8988T (cell line): ENCODE results near the gene PRODH2.

Experiments
- DNase-seq: peaks from one replicate; pipeline ENCODE4 v3.0.0; 2011

PRODH2 gene, protein sequence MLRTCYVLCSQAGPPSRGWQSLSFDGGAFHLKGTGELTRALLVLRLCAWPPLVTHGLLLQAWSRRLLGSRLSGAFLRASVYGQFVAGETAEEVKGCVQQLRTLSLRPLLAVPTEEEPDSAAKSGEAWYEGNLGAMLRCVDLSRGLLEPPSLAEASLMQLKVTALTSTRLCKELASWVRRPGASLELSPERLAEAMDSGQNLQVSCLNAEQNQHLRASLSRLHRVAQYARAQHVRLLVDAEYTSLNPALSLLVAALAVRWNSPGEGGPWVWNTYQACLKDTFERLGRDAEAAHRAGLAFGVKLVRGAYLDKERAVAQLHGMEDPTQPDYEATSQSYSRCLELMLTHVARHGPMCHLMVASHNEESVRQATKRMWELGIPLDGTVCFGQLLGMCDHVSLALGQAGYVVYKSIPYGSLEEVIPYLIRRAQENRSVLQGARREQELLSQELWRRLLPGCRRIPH

GRCh38 chr19:35812220-35813042, at the start of gene PRODH2:
Gene PRODH2, minus strand, starts transcription at chr19:35812845. Its CDS starts 40 bp downstream, at chr19:35812805.
- DNase-seq, result no peak

DNA sequence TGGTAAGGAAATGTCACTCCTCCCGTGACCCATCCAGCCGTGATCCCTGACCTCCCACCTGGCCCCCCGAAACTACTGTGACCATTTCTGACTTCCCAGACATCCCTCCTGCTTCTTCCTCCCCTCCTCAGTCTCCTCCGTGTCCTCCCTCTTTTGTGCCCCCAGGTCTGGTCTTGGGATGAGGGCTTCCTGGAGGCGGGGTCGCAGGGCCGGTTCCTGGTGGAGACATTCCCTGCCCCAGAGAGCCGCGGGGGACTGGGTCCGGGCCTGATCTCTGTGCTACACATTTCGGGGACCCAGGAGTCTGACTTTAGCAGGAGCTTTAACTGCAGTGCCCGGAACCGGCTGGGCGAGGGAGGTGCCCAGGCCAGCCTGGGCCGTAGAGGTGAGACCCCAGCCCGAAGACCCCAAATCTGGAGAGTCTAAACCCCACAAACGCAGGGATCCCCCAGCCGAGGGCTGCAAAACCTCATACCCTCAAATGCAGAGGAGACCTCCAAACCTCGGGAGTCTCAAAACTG, 49.1 kb upstream of the PRODH2 start:
- DNase-seq, result no peak

DNA sequence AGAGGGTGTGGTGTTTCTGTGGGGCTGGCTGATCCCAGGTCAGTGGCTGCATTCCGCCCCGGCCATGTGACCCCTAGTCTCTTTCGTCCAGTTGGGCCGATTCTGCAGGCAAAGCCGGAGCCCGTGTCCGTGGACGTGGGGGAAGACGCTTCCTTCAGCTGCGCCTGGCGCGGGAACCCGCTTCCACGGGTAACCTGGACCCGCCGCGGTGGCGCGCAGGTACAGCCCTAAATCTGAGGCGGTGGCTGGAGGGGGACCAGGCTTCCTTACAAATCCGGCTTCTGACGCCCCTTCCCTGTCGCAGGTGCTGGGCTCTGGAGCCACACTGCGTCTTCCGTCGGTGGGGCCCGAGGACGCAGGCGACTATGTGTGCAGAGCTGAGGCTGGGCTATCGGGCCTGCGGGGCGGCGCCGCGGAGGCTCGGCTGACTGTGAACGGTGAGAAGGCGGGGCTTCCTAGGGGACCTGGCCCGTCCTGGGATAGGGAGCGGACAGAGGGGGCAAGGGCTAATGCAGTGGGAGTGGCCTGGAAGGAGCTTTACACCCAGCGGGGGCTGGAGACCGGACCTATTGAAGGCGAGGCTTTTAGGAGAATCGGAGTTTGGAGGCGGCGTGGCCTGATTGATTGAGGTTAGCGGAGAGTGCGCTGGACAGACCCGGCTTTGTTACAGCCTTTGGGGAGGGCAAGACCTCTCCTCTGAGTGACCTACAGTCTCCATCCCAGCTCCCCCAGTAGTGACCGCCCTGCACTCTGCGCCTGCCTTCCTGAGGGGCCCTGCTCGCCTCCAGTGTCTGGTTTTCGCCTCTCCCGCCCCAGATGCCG, 48.4 kb upstream of the PRODH2 start:
- no peak for DNase-seq

DNA sequence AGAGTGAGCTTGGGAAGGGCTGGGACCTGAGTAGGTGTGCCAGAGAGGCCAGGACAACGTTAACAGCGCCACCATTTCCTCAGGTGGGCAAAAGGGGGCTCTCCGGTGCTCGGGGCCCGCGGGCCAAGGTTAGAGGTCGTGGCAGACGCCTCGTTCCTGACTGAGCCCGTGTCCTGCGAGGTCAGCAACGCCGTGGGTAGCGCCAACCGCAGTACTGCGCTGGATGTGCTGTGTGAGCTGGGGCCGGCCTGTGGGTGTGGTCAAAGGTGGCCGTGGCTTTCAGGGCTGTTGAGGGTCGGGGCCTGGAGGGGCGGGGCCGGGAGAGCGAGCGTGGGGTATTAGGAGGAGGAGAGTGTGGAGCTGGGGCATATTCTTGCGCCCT, 47.8 kb upstream of the PRODH2 start:
- no peak for DNase-seq

DNA sequence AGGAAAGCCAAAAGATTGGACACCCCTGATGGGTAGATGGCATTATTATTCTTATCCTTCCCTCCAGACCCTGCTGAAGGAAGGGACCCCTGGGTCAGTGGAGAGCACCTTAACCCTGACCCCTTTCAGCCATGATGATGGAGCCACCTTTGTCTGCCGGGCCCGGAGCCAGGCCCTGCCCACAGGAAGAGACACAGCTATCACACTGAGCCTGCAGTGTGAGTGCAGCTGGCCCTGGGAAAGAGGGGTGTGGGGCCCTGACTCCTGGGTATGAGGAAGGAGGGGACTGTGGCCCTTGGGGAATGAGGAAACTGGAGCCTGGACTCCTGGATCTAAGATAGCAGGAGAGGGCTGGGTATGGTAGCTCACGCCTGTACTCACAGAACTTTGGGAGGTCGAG, 46.8 kb upstream of the PRODH2 start:
- no peak for DNase-seq

- no peak for DNase-seq
Measured at GRCh38 chr19:35858311-35858710, 45.7 kb upstream of the PRODH2 start.

DNA sequence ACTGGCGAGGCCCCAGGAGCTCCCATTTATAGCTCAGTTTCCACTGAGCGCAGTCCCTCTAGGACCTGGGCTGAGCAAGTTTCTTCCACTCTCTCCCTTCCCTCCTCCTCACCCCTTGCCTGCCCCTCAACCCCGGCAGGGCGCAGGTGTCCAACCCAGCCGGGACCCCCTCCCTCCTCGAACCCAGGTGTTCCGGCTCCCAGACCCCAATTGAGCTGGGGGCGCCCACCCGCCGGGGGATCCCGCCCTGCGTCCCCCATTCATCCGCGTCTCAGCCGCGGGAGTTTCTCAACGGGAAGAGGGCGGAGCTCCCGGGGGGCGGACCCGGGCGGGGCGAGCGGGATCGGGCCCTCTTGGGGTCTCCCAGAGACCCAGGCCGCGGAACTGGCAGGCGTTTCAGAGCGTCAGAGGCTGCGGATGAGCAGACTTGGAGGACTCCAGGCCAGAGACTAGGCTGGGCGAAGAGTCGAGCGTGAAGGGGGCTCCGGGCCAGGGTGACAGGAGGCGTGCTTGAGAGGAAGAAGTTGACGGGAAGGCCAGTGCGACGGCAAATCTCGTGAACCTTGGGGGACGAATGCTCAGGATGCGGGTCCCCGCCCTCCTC, 44.0 kb upstream of the PRODH2 start, which contains the start of gene KIRREL2:
KIRREL2 (plus strand) TSS at position 366 of the 604 bp plus-strand sequence; CDS start at position 575, 209 bp downstream.
- peak; percentile 96 for DNase-seq

- DNase-seq, result no peak
Measured at GRCh38 chr19:35853038-35853756, 40.6 kb upstream of the PRODH2 start.

DNA sequence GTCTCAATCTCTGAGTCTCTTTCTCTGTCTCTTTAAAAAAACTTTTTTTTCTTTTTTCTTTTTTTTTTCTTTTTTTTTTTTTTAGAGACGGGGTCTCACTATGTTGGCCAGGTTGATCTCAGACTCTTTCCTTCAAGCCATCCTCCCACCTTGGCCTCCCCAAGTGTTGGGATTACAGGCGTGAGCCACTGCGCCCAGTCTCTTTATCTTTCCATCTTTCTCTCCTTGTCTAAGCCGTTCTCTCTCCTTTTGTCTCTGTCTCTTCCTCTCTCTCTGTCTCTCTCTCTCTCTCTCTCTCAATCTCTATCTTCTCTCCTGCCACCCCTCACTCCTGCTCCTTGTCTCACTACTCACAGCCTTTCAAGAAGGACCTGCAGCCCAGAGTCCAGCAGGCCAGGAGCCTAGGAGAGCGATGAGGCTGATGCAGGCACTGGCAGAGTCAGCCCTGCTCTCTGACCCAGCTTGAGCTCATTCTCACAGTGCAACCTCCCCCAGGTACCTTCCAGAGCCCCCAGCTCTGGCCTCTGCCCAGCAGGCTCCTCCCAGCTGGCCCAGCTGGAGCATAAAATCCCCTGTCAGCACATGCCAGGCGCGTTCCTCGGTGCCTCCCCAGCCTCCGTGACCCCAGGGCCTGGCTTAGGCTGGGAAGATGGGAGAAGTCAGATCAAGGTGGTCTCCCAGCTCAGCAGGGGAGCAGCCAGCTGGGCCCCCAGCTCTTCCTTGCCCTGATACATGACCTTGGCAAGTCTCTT, 39.6 kb upstream of the PRODH2 start, which contains the start of gene NPHS1:
NPHS1 (minus strand) TSS at position 476 of the 752 bp plus-strand sequence. CDS start 667 bp downstream, outside the sequence.
- DNase-seq, result no peak

GRCh38 chr19:35851213-35852028, 38.8 kb upstream of the PRODH2 start:
- DNase-seq, result no peak

GRCh38 chr19:35848919-35849505, 36.4 kb upstream of the PRODH2 start:
- DNase-seq, result no peak

DNA sequence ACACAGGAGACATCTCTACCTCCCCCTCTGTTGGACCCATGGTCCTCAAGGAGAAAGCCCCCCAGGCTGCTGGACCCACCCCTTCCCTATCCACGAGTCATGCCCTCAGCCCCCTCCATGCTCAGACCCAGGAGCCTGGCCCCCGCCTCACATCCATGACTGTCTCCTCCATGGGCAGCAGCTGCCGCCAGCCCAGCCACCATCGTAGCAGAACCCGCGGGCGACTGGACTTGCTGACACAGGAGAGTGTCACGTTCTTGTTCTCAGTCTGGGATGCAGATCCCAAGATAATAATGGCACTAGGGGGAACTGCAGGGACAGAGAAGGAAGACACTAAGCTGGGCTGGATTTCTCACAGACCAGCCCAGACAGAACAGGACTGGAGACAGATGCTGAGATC, 35.8 kb upstream of the PRODH2 start:
- DNase-seq, result no peak

GRCh38 chr19:35847911-35848310, 35.3 kb upstream of the PRODH2 start:
- no peak for DNase-seq

GRCh38 chr19:35846038-35846668, 33.5 kb upstream of the PRODH2 start:
- DNase-seq, result peak; percentile 84

DNA sequence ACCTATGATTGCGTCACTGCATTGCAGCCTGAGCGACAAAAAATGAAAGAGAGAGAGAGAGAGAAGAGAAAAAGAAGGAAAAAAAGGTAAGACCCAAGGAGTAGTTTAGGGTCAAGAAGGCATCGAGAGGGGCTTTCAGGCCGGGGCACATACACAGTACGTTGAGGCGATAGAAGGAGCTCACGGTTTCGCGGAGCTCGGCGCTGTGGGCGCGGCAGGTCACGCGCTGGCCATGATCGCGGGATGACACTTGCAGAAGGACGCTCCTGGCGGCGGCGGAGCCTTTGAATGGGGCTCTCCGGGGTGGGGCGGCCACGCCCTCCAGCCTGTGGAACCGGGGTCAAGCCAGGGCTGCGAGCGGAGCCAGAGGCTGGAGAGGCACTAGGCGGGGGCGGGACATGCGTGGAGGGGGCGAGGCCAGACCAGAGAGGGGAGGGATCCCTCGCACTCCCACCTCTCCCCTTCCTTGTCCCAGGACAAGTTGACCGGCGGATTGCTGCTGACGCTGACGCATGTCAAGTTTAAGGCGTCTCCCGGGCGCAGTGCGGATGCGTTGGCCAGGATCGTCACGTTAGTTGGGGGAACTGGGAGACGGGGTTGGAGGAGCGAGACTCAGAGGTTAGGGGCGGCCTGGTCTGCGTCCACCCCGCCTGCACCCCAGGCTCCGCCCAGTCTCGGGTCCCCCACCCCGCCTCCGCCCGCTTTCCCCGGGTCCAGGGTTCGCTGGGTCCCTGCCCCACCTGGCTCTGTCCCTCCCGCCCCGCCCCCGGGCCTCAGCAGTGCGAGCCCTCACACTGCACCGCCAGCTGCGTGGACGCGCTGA, 32.8 kb upstream of the PRODH2 start:
- DNase-seq, result peak; percentile 90

DNA sequence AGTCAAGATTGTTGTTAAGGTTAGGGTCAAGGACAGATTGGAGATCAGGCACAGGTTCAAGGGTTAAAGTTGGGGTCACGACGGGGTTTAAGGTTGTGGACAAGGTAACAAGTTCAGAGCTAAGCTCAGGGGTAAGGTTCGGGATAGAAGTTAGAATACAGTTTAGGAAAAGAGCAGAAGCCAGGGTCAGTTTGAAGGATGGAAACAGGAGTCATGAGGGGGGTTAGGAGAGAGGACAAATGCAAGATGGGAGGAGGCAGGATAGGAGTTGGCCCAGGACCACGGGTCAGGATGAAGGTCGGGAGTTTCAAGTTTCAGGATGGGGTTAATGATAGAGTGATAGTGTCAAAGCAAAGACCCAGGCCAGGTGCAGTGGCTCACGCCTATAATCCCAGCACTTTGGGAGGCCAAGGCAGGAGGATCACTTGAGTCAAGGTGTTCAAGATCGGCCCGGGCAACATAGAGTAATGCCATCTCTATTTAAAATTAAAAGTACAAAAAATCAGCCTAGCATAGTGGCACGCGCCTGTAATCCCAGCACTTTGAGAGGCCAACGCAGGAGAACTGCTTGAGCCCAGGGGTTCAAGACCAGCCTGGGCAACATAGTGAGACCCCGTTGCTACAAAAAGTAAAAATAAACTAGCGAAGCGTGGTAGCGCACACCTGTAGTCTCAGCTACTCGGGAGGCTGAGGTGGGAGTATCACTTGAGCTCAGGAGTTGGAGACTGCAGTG, 32.0 kb upstream of the PRODH2 start:
- no peak for DNase-seq
